Left renal pelvis (tissue), 4 donors: ENCODE results near the gene SLC44A5. TPM values are rescaled to one million over a fixed set of nuclear protein-coding genes. Genes with fewer than 3 reads are reported as not detected.
"Not testable (repeated sequence)": the region's sequence is repeated elsewhere in the genome, so short reads cannot be mapped to it uniquely, and the experiment has no call there.

Experiments used
- DNase-seq, 4 donors: peaks; one replicate each; pipeline ENCODE4 v3.0.0-alpha.2; 2013; ENCODE audit warnings: low read depth in 4 of 4, low spot score in 3 of 4
- polyA plus RNA-seq, 4 donors: library from polyadenylated mRNA; unstranded; fragments of 120-200 nt; gene quantifications; one replicate each; pipeline ENCODE4 v1.2.1, GENCODE V29; 2013; ENCODE audit not compliant: insufficient read length in 4 of 4

Gene SLC44A5
- polyA plus RNA-seq, 4 donors = 3.7 to 17.0 (median 13.5) TPM

- no peak for DNase-seq
Observed at GRCh38 chr1:75529488-75529887, 81.4 kb downstream of the SLC44A5 start.

- DNase-seq = no peak
Observed at GRCh38 chr1:75528001-75528400, 82.9 kb downstream of the SLC44A5 start.

GRCh38 chr1:75522389-75522788 lies 88.5 kb downstream of the SLC44A5 start:
- DNase-seq = no peak

GRCh38 chr1:75521658-75522057 lies 89.3 kb downstream of the SLC44A5 start:
- DNase-seq = no peak

GRCh38 chr1:75520862-75521475 lies 89.9 kb downstream of the SLC44A5 start:
- DNase-seq = no peak

- no peak for DNase-seq
Observed at GRCh38 chr1:75519651-75520427, 91.1 kb downstream of the SLC44A5 start.

- DNase-seq = no peak
Observed at GRCh38 chr1:75518686-75519085, 92.2 kb downstream of the SLC44A5 start.

GRCh38 chr1:75514270-75514669 lies 96.6 kb downstream of the SLC44A5 start:
- no peak for DNase-seq

- no peak for DNase-seq
Observed at GRCh38 chr1:75506976-75507375, 103.9 kb downstream of the SLC44A5 start.

- DNase-seq = no peak
Observed at GRCh38 chr1:75503221-75503974, 107.5 kb downstream of the SLC44A5 start.

- no peak for DNase-seq
Observed at GRCh38 chr1:75502776-75503175, 108.1 kb downstream of the SLC44A5 start.

GRCh38 chr1:75501577-75502295 lies 109.2 kb downstream of the SLC44A5 start:
- DNase-seq = no peak

GRCh38 chr1:75492011-75492410 lies 118.9 kb downstream of the SLC44A5 start:
- DNase-seq = no peak

- no peak for DNase-seq
Observed at GRCh38 chr1:75487399-75487798, 123.5 kb downstream of the SLC44A5 start.

GRCh38 chr1:75484789-75485188 lies 126.1 kb downstream of the SLC44A5 start:
- no peak for DNase-seq

- no peak for DNase-seq
Observed at GRCh38 chr1:75482951-75483350, 128.0 kb downstream of the SLC44A5 start.

- DNase-seq = not testable (repeated sequence)
Observed at GRCh38 chr1:75476486-75476885, 134.4 kb downstream of the SLC44A5 start.

GRCh38 chr1:75475696-75476095 lies 135.2 kb downstream of the SLC44A5 start:
- DNase-seq = no peak

GRCh38 chr1:75472971-75473603 lies 137.8 kb downstream of the SLC44A5 start:
- DNase-seq = no peak
